HG02981 (cell line): ENCODE data around the gene PEX14.
"Not testable (repeated sequence)": the region's sequence is repeated elsewhere in the genome, so short reads cannot be mapped to it uniquely, and the experiment has no call there.

ENCODE experiments used
- ATAC-seq: cut with Tn5 transposase; IDR thresholded peaks from one replicate; pipeline ENCODE4 v1.9.1; 2021; ENCODE audit warnings: mild to moderate bottlenecking, moderate library complexity; ENCODE audit not compliant: unreplicated experiment

PEX14 gene

DNA sequence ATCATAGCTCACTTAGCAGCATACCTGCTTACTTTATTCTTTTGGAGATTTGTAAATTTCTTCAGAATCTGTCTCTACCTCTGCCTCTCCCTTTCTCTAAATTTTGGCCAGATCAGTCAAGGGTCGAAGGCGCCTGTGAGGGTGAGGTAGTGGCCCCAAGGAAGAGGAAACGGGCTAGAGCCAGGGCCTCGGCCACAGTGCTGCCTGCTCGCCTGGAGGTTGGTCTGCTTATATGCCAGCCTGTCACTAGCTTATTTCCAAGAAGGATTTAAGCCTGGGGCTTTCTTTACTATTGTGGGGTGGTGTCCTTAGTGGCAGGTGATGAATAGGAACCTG, 19.6 kb downstream of the PEX14 start:
- no peak for ATAC-seq

DNA sequence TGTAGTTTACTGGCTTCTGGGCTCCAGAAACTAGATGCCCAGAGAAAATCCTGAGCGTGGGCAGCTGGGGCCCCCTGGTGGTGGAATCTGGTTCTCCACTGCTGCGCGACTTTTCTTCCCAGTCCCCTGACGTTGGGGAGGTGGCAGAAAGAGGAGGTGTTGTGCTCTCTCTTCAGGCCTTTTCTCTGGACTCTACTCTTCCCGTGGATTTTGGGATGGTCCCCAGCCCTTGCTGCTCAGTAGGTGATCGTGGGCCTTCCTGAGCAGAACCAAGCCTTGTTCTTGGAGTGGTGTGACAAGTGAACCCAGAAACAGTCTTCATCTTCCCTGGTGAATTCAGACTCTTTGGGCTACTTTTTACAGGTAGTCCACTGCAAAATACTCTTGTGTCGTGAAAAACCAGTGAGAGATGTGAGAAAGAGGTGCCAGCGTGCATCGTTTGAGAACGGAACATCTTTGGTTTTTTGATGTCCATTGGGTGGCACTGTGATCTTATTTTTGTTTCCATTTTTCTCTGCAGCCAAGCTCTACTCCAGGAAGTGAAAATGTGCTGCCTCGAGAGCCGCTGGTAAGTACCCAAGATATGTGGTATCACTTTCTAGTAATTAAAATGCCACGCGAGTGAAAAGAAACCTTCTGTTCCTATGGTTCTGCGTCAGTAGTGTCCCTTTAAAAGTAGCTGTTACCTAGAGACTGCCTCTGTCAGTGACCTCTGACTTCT, 20.2 kb downstream of the PEX14 start:
- peak; percentile 54 for ATAC-seq

DNA sequence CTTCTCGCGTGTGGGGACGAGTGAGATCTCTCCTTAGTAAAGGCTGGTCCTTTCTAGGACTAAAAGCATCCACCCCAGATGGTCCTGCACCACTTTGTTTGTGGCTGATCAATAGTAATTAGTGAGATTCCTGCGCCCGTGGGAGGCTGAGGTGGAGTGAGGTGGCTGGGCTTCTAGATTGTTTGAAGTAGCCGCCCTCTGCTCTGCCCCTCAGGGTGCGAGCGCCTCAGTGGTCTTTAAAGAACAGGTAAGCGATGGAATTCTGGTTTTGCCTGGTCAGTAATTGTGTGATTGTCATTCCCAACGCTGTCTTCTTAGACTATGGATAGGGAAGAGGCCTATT, 20.7 kb downstream of the PEX14 start:
- ATAC-seq: no peak

DNA sequence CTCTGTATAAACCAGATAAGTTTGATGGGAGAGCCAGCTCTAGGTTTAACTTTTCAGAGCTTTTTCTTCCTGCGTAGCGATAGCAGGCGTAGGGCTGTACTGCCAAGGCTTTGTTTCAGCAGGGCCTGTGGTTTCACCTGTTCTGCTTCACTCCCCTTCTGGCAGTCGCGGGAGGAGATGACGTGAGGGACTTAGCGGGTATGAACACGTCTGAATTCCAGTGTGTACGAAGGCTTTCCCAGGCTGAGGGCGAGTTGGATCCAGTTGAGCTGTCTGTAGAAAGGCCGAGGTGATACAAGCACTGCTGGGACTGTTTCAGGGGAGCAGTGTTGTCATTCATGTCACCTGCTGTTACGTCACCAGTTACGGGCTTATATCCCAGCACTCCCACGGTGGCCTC, 21.2 kb downstream of the PEX14 start:
- ATAC-seq: no peak

DNA sequence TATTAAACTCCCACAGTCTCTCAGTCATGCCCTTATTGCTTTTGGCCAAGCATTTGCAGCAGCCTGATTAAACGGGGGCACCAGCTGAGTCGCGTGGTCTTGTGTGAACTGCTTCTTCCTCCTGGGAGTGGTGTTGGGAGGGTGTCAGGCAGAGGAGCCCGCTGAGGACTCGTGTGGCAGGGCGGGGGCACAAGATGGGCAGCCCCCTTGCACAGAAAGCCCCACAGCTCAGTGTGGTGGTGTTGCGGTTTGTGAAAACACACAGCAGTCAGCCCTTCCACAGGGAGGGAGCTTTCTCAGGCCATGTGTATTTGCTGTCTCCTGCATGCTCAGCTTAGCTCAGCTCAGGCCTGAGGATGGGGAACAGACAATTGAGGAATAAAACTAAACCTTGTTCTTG, 22.4 kb downstream of the PEX14 start:
- no peak for ATAC-seq

DNA sequence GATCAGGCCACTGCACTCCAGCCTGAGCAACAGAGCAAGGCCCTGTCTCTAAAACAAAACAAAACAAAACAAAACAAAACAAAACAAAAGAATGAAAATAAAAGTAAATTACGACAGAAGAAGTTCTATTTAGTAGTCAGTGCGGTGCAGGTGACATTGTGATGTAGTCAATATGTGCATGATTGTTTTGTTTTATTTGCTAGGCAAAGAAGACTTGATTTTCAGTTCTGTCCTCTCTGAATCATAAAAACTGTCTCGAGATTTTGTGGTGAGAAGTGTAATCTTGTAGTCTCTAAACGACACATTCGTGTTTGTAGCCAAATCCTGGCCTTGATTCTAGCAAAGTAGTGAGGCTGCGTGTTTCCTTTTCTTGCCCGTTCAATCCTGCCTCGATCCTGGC, 23.5 kb downstream of the PEX14 start:
- no peak for ATAC-seq

DNA sequence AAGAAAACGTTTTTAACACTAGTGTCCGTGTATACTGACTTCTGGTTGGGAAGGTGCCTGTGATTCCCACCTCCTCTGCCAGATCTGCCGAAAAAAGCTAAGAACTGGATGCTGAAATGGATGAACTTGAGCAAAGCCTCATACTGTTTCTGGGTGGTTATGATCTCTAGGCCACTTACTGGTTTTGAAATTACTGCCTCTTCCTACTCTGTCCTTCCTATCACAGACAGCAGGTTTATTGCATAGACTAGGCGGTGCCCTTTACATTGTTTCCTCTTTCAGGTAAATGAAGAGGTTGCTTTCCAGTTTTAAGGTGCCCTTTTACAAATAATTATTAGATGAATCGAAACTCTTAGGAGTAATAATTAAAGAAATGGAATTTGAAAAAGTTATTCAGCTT, 27.5 kb downstream of the PEX14 start:
- ATAC-seq: no peak

DNA sequence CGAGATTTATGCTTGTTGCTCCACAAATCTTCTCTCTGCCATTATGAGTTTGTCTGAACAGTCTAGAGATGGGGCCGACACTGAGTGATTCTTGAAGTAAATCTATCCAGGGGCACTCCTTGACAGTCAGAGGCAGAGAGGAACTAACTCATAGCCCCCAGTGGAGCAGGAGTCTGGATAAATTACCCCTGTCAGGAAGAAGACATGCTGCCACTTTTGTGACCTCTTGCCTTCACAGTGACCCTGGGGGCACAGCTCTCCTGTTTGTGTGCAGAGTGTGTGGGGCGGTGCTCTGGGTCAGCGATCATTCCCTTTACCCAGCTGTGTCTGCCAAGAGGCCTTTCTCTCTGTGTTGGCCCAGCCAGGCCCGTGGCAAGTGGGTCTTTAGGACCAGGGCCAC, 29.5 kb downstream of the PEX14 start:
- no peak for ATAC-seq

DNA sequence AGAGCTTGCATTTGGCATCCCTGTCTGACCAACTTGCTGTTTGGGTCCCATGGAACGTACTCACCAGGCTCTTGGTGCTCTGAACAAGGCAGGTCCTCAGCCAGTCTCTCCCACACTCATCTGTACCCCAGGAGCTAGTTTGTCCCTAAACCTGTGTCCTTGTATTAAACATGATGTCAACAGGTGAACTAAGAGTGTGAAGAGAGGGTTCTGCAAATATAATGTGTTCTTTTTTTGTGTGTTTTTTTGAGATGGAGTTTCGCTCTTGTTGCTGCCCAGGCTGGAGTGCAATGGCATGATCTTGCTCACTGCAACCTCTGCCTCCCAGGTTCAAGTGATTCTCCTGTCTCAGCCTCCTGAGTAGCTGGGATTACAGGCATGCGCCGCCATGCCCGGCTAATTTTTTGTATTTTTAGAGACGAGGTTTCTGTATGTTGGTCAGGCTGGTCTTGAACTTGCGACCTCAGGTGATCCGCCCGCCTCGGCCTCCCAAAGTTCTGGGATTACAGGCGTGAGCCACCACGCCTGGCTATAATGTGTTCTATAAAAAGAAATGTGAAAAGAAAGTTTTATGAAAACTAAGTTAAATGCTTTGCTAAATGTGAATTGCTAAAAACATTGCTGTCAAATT, 31.4 kb downstream of the PEX14 start:
- ATAC-seq: not testable (repeated sequence)

DNA sequence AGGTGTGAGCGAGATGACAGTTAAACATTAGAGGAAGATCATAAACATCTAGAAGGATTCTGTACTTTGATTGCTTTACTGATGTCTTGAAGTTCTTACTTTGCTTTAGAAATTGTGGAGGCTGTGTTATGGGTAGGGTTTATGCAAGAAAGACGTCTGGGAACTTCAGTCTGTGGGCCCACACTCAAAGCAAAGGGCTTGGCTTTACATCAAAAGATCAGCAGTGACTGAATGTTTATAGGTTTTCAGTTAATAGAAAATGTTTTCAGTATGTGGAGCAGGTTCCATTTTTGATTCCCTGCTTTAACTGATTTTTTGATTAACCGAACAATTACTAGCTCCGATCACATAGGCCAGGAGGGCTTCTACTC, 31.9 kb downstream of the PEX14 start:
- no peak for ATAC-seq

DNA sequence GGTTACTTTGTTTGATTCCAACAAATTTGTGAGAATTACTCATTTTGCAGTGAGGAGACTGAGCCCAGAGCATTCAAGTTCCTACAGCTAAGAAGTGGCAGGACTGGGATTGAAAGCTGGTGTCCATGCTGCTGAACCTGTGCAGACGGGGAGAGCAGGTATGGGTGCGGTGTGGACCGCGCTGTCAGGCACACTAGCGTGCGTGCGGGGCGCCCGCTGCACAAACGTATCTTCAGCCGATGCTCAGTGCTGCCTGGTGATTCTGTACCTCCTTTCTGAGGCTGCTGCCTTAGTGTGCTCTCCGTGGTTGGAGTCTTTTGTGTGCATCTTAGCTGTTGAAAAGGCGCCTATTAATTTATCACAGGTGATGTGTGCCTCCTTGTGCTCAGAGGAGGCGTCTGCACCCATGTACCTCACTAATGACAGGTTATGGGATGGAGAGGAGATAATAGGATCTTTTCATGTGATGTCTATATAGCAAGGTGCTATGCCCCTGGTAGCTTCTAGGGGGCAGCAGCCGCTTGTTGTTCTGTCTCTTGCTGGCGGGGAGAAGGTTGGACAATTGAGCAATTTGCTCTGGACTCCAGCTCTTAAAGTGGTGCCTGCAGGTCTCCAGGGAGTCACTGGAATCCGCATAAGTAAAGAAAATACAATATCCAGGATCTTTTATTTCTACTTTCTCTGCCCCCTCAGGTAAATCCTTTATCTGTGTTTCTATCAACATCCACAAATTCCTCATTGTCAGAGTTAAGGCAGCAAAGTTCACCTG, 32.5 kb downstream of the PEX14 start:
- no peak for ATAC-seq

DNA sequence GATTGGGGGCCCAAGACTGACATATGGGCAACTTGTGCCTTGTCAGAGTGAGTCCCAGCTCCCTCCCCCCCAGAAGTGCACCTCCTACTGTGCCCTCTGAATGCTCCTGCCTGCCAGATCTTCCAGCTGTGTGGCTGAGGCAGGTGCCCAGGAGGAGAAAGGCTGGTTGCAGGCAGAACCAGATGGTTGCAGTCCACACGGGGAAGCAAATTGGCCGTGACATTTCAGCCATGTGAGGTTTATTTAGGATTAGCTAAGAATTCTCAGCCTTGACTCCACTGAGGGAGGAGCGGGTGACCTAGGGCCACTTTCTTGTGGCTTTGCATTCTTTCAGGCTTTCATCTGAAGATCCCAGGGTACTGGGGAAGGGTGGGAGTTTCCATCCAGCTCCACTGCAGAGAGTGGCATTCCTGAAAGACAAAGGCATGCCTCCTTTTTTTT, 33.8 kb downstream of the PEX14 start:
- no peak for ATAC-seq

DNA sequence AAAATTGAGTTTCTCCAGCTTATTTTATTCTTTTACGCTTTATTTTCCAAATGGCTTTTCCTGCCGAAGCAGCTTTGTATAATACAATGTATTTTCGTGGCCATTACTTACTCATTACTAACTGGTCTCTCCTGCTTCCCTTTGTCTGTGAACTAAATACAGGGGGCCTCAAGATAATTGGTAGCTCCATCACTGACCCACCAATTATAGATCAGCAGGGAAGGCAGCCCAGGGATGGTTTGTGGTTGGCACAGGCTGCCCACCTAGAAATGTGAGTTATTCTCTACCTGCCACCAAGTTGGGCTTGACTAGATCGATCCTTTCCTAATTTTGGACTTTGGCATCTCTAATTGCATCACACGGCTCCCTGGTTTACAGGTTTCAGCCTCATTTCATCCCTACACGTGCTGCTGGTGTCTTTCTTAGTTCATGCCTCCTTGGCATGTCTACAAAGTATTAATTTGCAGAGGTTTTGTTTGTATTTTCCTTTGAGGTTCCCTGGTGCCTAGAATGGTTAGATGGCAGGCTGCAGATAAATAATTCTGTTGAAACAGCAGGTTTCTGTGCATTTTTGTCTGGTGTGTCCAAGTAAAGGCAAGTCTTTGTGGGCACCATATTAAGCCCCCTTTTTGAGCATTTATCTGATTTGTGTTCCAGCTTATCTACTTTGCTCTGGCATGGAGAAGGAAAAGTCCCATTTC, 35.2 kb downstream of the PEX14 start:
- no peak for ATAC-seq

DNA sequence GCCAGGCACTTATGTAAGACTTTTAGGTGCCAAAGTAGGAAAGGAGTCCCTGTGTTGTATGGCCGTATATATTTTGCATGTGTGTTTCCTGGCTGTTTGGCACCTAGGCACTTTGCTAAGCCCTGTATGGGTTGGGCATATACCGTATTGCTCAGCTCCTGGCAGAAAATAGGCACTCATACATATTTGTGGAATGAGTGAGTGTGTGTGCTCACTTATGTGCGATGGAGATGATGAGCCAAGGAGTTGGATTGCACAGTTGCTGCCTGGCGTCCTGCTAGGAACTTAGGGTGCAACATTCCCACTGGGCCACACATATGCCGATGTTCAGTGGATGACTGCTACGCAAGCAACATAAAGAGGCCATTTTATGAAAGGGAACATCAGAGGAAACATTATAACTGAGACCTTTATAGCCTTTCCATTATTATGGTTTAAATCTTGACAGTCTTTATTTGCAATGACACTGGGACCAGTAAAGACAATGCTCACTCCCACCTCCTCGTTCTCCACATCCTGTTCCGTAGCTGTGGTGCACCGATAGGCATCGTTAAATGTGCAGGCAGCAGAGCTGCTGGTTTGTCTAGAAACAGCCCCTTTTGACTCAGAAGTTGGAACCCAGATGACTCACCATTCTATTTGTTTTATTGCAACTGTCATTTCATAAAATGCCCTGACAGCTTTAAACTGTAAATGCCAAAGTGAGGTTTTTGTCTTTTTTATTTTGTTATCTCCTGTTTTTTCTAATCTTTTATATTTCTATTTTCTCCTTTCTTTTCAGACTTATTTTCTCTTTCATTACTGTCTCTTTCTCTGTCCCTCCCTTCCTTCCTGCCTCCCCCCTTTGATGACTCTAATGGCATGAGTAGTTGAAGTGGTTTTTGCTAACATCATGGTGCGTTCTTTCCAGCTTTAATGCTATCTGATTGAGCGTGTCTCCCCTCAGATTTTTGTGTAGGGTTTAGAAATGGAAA, 36.1 kb downstream of the PEX14 start:
- peak; percentile 91 for ATAC-seq

DNA sequence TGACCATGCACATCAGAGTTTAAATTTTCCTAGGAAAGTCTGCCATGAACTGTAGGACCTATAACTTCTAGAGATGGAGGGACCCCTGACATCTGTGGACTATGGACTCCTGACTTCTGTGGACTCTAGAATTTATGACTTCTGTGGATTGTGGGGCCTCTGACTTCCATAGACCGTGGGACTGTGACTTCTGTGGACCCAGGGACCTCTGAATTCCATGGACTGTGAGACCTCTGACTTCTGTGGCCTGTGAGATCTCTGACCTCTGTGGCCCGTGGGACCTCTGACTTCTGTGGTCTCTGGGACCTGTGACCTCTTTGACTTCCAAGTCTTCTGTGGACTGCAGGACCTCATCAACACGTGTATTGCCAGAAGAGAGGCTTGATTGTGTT, 36.7 kb downstream of the PEX14 start:
- ATAC-seq: no peak

DNA sequence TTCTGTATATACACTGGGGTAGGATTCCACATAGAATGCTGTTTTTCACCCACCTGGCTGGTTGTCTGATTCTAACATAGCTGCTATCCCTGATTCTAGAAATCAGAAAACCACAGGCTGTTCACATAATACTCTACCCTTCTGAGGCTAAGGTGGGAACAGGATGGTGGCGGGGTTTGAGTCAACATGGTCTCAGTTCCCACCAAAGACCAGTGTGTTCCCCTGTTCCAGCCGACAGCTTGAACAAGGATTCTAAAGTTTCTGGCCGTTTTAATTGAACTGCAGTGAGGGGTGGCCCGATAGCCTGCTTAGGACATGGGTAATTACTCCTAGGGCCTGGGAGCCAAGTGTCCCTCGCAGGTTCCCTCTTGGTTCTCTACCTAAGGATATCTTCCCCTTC, 38.4 kb downstream of the PEX14 start:
- no peak for ATAC-seq

DNA sequence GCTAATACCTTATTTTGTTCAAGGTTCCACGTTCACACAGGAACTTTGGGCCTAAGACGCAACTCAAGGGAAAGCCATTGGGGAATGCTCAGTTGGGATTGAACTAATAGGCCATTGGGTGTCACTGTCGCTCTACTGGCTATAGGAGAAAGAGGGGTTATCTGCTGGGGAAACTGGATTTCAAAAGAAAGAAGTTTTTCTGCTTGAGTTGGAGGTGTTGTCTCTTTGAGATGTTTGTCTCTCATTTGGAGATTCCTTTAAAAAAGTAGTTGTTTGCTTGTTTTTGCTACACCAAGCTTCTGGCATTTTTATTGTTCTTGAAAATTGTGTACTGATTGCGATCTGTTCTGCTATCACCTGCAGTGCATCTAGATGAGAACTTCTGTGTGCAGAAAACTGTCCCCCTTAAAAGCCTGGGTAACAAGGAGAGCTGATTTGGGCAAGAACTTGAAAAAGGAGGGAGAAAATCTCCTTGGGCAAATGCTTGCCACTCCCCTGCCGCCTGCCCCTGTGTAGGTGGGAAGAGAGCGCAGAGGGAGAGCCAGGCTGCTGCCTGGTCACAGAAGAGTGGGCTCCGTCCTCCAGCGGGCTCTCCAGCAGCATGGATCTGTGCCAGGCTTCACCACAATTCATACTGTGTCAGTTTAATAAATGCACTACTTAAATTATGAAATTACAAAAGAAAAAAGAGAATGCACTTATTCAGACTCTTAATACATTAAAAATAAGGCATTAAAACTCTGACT, 39.9 kb downstream of the PEX14 start:
- no peak for ATAC-seq

DNA sequence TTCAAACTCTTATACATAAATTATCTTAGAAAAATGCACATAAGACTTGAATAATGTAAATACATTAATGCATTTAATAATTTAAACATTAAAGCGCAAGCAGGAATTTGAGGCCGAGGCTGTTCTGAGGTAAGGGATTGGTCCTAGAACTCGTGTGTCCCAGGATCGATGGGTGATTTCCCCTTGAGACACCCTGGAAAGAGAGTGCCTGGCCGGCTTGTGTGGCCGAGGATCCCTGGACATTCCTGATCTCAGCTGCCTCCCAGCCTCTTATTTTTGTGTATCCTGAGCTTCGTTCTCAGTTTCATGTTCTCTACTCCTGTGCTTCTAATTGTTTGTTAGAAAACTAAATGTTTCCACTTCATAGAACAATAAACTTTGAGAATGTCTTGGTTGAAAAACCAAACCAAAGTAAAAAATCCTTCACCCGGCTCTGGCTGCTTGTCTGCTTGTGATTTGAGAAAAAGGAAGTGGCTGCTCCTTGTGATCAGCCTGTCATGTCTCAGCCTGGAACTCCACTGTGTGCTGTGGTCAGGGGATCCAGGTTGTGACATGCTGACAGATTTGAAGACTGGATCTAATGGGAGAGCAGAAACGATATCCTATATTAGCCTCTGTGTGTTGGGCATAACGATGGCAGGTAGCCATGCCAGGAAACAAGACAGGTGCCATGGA, 40.7 kb downstream of the PEX14 start:
- ATAC-seq: no peak

DNA sequence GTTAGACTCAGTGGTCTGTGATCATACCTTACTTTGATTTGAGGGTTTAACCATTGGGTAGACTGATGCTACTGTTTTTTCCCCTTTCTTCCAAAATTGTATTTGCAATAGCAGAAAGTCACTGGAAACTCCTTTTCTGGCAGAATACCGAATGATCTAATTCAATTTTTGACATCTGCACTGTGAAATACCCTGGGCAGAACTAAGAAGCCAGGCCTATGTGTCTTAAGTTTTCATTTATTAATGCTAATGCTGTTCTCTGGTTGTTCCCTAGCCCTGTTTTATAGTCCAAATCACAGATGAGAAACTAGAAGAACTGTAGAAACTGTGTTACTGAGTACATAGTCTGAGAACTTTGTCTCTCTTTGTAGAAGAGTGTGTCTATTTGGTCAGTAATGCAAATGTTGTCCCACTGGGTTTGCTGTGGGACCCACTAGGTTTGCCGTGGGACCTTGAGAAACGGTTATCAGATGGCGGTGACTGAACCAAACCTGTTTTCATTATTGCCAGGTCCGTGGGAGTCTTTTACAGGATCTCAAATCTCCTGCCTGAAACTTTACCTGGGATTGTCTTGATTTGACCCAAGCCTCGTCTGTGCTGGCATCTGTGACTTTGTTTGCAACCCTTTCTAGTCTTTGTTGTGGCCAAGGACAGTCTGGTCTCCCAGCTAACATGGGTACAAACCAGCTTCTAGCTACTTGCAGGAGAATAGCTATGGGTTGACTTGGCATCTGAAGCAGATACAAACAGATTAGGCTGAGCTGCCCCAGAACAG, 41.4 kb downstream of the PEX14 start:
- no peak for ATAC-seq
